ENCODE results near the gene DPCD. TPM values are rescaled to one million over a fixed set of nuclear protein-coding genes. Genes with fewer than 3 reads are reported as not detected.

Gene DPCD
- total and polyA plus RNA-seq, 2 donors (not counting 3 experiments of a cell fraction or from before 2014, with no cell fraction given) = 25.3 to 39.3 TPM

- Histone ChIP-seq H3K36me3 (ENCODE audit: control insufficient read depth in 2 of 2, extremely low read depth in 1 of 2, insufficient read depth in 2 of 2, low read length in 2 of 2) (peaks cover 5 to 8% of the 10 kb centered on the region in 2 experiments), H3K27me3 (ENCODE audit: control insufficient read depth in 2 of 2, insufficient read depth in 2 of 2, low read length in 2 of 2) (no peaks in the 10 kb centered on the region), H3K79me2 (ENCODE audit: control insufficient read depth, insufficient read depth, low read length) (no peaks in the 10 kb centered on the region), H3K9me3 (replicated peaks; ENCODE audit: control insufficient read depth, insufficient read depth, low read length) (no peaks in the 10 kb centered on the region), H2AFZ (ENCODE audit: low read depth, low read length) (no peak overlapping the region), H3K27ac (ENCODE audit: insufficient read depth, low read depth, low read length) (no peak overlapping the region), H3K9ac (replicated peaks; ENCODE audit: extremely low read depth, insufficient read depth, low read length) (no peak overlapping the region), H3K4me1 (ENCODE audit: control insufficient read depth, extremely low read depth, insufficient read depth, low read length) (no peaks in the 10 kb centered on the region), H3K9me1 (replicated peaks; ENCODE audit: control insufficient read depth, extremely low read depth, insufficient read depth, low read length) (no peaks in the 10 kb centered on the region), H3K4me3 (replicated peaks in 1 of 3; ENCODE audit: insufficient read depth in 1 of 3, low read depth in 1 of 3, low read length in 3 of 3) (no peak overlapping the region), H4K20me1 (replicated peaks; ENCODE audit: control insufficient read depth, extremely low read depth, insufficient read depth, low read length) (no peaks in the 10 kb centered on the region), H3K4me2 (ENCODE audit: insufficient read depth, low read length) (no peak overlapping the region)
- no peak for FAIRE-seq
- intact Hi-C loops (cut with micrococcal nuclease) (no loop called here), dilution Hi-C loops (cut with MboI; ENCODE audit: extremely low pct_ligation_motif_present, low sequenced_read_pairs) (no loop called here)
- CTCF ChIA-PET = interaction anchor here (1.3 kb wide), 1 partner anchor 51 kb away, joined by 4 read pairs; no protein-coding TSS in a partner anchor
- TF ChIP-seq CTCF (IDR thresholded peaks at IDR 0.05; ENCODE audit: extremely low read depth in 1 of 2, insufficient read depth in 1 of 2, low read depth in 1 of 2, low read length in 2 of 2) = no peak
- TF ChIP-seq FOS (IDR thresholded peaks at IDR 0.05; ENCODE audit: borderline replicate concordance, insufficient read depth, low read length) = no peak
- no peak for TF ChIP-seq JUN (IDR thresholded peaks at IDR 0.05; ENCODE audit: borderline replicate concordance, insufficient read depth, insufficient read length, low read depth)
- no peak for TF ChIP-seq MYC (IDR thresholded peaks at IDR 0.05; ENCODE audit: low read depth, low read length)
- no peak for TF ChIP-seq GATA2 (IDR thresholded peaks at IDR 0.05; ENCODE audit: insufficient read depth, insufficient read length, low read depth, low read length)
- no peak for TF ChIP-seq POLR2AphosphoS5 (IDR thresholded peaks at IDR 0.05; ENCODE audit: insufficient read depth, low read depth, low read length)
- no peak for TF ChIP-seq POLR2A (IDR thresholded peaks at IDR 0.05; ENCODE audit: low read depth, low read length)
- TF ChIP-seq EZH2 (IDR thresholded peaks at IDR 0.05; ENCODE audit: borderline replicate concordance, low read depth, low read length, severe bottlenecking) = no peak
- TF ChIP-seq MAX (IDR thresholded peaks at IDR 0.05; ENCODE audit: insufficient read depth, insufficient read length) = no peak
- POLR2A ChIA-PET = no interaction called here
- BruUV-seq (replicated peaks) = no TSS peak
- DNase-seq (ENCODE audit: low read depth, low spot score) = no peak
Observed at GRCh38 chr10:101653536-101653935, 65.4 kb downstream of the DPCD start.

Data from endothelial cell of umbilical vein (primary cell).